ENCODE data around the gene DLG4.
"Not testable (repeated sequence)": the region's sequence is repeated elsewhere in the genome, so short reads cannot be mapped to it uniquely, and the experiment has no call there.

DLG4 gene

GRCh38 chr17:7167832-7168231 lies 51.8 kb downstream of the DLG4 start:
- no peak for DNase-seq
- TF ChIP-seq POLR2A (IDR thresholded peaks at IDR 0.05; ENCODE audit: low read length), result no peak
- no peak for TF ChIP-seq GATA1 (IDR thresholded peaks at IDR 0.05; ENCODE audit: low read depth, low read length)

GRCh38 chr17:7166873-7167272 lies 52.8 kb downstream of the DLG4 start:
- TF ChIP-seq POLR2A (IDR thresholded peaks at IDR 0.05; ENCODE audit: low read length), result no peak
- no peak for TF ChIP-seq GATA1 (IDR thresholded peaks at IDR 0.05; ENCODE audit: low read depth, low read length)

GRCh38 chr17:7159571-7159970 lies 60.1 kb downstream of the DLG4 start:
- DNase-seq, result not testable (repeated sequence)

More at GRCh38 chr17:7166873-7167272, 52.8 kb downstream of the DLG4 start:
- DNase-seq, result no peak

GRCh38 chr17:7158424-7158823 lies 61.2 kb downstream of the DLG4 start:
- not testable (repeated sequence) for DNase-seq

GRCh38 chr17:7156342-7156940 lies 63.2 kb downstream of the DLG4 start:
- no peak for DNase-seq
- no peak for TF ChIP-seq POLR2A (IDR thresholded peaks at IDR 0.05; ENCODE audit: low read length)
- no peak for TF ChIP-seq GATA1 (IDR thresholded peaks at IDR 0.05; ENCODE audit: low read depth, low read length)

- TF ChIP-seq POLR2A (IDR thresholded peaks at IDR 0.05; ENCODE audit: low read length) (no peak), GATA1 (IDR thresholded peaks at IDR 0.05; ENCODE audit: low read depth, low read length) (no peak)
- no peak for DNase-seq
Observed at GRCh38 chr17:7147772-7148171, 71.9 kb downstream of the DLG4 start.

- no peak for TF ChIP-seq POLR2A (IDR thresholded peaks at IDR 0.05; ENCODE audit: low read length)
- no peak for TF ChIP-seq GATA1 (IDR thresholded peaks at IDR 0.05; ENCODE audit: low read depth, low read length)
- no peak for DNase-seq
Observed at GRCh38 chr17:7146115-7146514, 73.5 kb downstream of the DLG4 start.

GRCh38 chr17:7144213-7144612 lies 75.4 kb downstream of the DLG4 start:
- DNase-seq, result no peak

GRCh38 chr17:7141824-7142223 lies 77.8 kb downstream of the DLG4 start:
- no peak for DNase-seq
- TF ChIP-seq GATA1 (IDR thresholded peaks at IDR 0.05; ENCODE audit: low read depth, low read length), result no peak
- TF ChIP-seq POLR2A (IDR thresholded peaks at IDR 0.05; ENCODE audit: low read length), result no peak

More at GRCh38 chr17:7144213-7144612, 75.4 kb downstream of the DLG4 start:
- no peak for TF ChIP-seq POLR2A (IDR thresholded peaks at IDR 0.05; ENCODE audit: low read length)

- DNase-seq, result no peak
- TF ChIP-seq POLR2A (IDR thresholded peaks at IDR 0.05; ENCODE audit: low read length), result no peak
- TF ChIP-seq GATA1 (IDR thresholded peaks at IDR 0.05; ENCODE audit: low read depth, low read length), result no peak
Observed at GRCh38 chr17:7139400-7139799, 80.2 kb downstream of the DLG4 start.

- DNase-seq, result no peak
- TF ChIP-seq POLR2A (IDR thresholded peaks at IDR 0.05; ENCODE audit: low read length), result no peak
- no peak for TF ChIP-seq GATA1 (IDR thresholded peaks at IDR 0.05; ENCODE audit: low read depth, low read length)
Observed at GRCh38 chr17:7138800-7139381, 80.7 kb downstream of the DLG4 start.

GRCh38 chr17:7137171-7137943 lies 82.3 kb downstream of the DLG4 start:
- TF ChIP-seq POLR2A (IDR thresholded peaks at IDR 0.05; ENCODE audit: low read length), result no peak
- no peak for TF ChIP-seq GATA1 (IDR thresholded peaks at IDR 0.05; ENCODE audit: low read depth, low read length)

More at GRCh38 chr17:7137171-7137943, 82.3 kb downstream of the DLG4 start:
- DNase-seq, result no peak

Measured in erythroblast (primary cell).